BJ (cell line): ENCODE results near the gene NUCB1. TPM values are rescaled to one million over a fixed set of nuclear protein-coding genes. Genes with fewer than 3 reads are reported as not detected.

Experiments used
- CTCF ChIA-PET: fragments of 350-600 bp; formaldehyde crosslinking; extraction: SDS; loops from one replicate; lab custom pipeline; 2021; ENCODE audit warnings: antibody characterized with exemption, inconsistent platforms; lab: Yijun Ruan, JAX
- POLR2A ChIA-PET: fragments of 300-600 bp; sonication (Branson Sonifier 250); formaldehyde crosslinking; extraction: SDS; loops from one replicate; lab custom pipeline; 2021; ENCODE audit warnings: antibody characterized with exemption; lab: Charles Lee
- DNase-seq: peaks from one replicate; pipeline ENCODE4 v3.0.0-alpha.2; 2011; ENCODE audit warnings: low read depth
- H3K27me3 ChIP-seq: 2 replicates; pipeline ENCODE4 v1.6.0; 2011; ENCODE audit warnings: low read length; ENCODE audit not compliant: control insufficient read depth, insufficient read depth
- H3K36me3 ChIP-seq: 2 replicates; pipeline ENCODE4 v1.5.1; 2011; ENCODE audit warnings: low read length; ENCODE audit not compliant: control insufficient read depth, insufficient read depth
- H3K4me3 ChIP-seq: 2 replicates; pipeline ENCODE4 v1.5.1; 2011; ENCODE audit warnings: low read depth, mild to moderate bottlenecking, control low read depth, low read length
- CTCF ChIP-seq: IDR thresholded peaks from 2 replicates; pipeline ENCODE4 v1.5.1; 2011; ENCODE audit warnings: low read depth, mild to moderate bottlenecking, control low read depth, inconsistent platforms, low read length, moderate library complexity; ENCODE audit not compliant: insufficient read depth
- polyA plus RNA-seq: library from polyadenylated mRNA; depleted of rRNA; stranded (reverse); fragments of >200 nt; gene quantifications from 2 replicates; pipeline ENCODE4 v1.2.3, GENCODE V29; 2011

The NUCB1 gene
- polyA plus RNA-seq, 1 experiment = 305 TPM

- DNase-seq = no peak
- Histone ChIP-seq H3K36me3 (peaks cover 9% of the 10 kb centered on the region), H3K4me3 (no peak overlapping the region), H3K27me3 (no peaks in the 10 kb centered on the region)
- POLR2A ChIA-PET = no interaction called here
- TF ChIP-seq CTCF = no peak
- CTCF ChIA-PET = no interaction called here
These were observed 41.0 kb upstream of the NUCB1 start for GRCh38 chr19:48858984-48859710.

GRCh38 chr19:48859711-48860572, 40.2 kb upstream of the NUCB1 start:
- no peak for TF ChIP-seq CTCF
- Histone ChIP-seq H3K36me3 (peaks cover 10% of the 10 kb centered on the region), H3K27me3 (no peaks in the 10 kb centered on the region), H3K4me3 (no peak overlapping the region)
- DNase-seq = no peak
- POLR2A ChIA-PET = no interaction called here
- CTCF ChIA-PET = interaction anchor here (0.8 kb wide), 1 partner anchor 133 kb away, joined by 3 read pairs; the partner anchor contains the start of genes GYS1 and RUVBL2

- H3K4me3 ChIP-seq = no peak overlapping the region
- TF ChIP-seq CTCF = no peak
- H3K36me3 ChIP-seq = peaks cover 13% of the 10 kb centered on the region
- POLR2A ChIA-PET = no interaction called here
- H3K27me3 ChIP-seq = no peaks in the 10 kb centered on the region
- CTCF ChIA-PET = interaction anchor here (0.7 to 1.0 kb wide), 2 partner anchors 19 to 66 kb away, joined by 4 read pairs; no protein-coding TSS in a partner anchor
- DNase-seq = no peak
These were observed 38.8 kb upstream of the NUCB1 start for GRCh38 chr19:48861313-48861712.

- POLR2A ChIA-PET = no interaction called here
- Histone ChIP-seq H3K4me3 (no peak overlapping the region), H3K36me3 (peaks cover 13% of the 10 kb centered on the region), H3K27me3 (no peaks in the 10 kb centered on the region)
- DNase-seq = no peak
- CTCF ChIA-PET = interaction anchor here (0.7 kb wide), 1 partner anchor 81 kb away, joined by 4 read pairs; no protein-coding TSS in a partner anchor
- TF ChIP-seq CTCF = no peak
These were observed 37.3 kb upstream of the NUCB1 start for GRCh38 chr19:48862827-48863226.

- Histone ChIP-seq H3K27me3 (no peaks in the 10 kb centered on the region), H3K36me3 (peaks cover 7% of the 10 kb centered on the region), H3K4me3 (peak overlapping the region; percentile 46)
- ChIA-PET POLR2A (interaction anchor here (0.8 kb wide), 1 partner anchor 243 kb away, joined by 3 read pairs; no protein-coding TSS in a partner anchor), CTCF (interaction anchor here (1.0 to 1.3 kb wide), 2 partner anchors 12 to 22 kb away, joined by 3 to 6 read pairs; no protein-coding TSS in a partner anchor)
- no peak for DNase-seq
- TF ChIP-seq CTCF = no peak
These were observed 33.4 kb upstream of the NUCB1 start for GRCh38 chr19:48866692-48867091.
